ENCODE measurements around the gene ANKS3.

Gene ANKS3

DNA sequence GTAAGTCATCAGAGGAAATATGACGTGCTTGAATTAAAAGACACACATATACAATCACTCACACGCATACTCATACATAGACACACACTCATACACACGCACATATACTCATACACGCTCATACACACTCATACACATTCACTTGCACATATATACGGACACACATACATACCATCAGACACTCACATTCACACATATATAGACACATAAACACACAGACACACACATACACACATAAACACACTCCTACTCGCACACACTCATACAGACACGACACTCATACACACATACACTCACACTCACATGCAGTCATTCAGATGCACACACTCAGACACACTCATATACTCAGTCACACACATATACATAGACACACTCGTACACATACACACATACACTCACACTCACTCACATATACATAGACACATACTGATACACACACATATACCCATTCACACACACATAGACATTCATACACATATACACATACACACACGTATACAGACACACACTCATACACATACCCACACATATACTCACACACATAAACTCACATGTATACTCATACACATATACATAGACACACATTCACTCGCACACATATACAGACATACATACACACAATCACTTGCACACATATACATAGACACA lies 65.6 kb downstream of the ANKS3 start:
- TF ChIP-seq, protein P1, sequence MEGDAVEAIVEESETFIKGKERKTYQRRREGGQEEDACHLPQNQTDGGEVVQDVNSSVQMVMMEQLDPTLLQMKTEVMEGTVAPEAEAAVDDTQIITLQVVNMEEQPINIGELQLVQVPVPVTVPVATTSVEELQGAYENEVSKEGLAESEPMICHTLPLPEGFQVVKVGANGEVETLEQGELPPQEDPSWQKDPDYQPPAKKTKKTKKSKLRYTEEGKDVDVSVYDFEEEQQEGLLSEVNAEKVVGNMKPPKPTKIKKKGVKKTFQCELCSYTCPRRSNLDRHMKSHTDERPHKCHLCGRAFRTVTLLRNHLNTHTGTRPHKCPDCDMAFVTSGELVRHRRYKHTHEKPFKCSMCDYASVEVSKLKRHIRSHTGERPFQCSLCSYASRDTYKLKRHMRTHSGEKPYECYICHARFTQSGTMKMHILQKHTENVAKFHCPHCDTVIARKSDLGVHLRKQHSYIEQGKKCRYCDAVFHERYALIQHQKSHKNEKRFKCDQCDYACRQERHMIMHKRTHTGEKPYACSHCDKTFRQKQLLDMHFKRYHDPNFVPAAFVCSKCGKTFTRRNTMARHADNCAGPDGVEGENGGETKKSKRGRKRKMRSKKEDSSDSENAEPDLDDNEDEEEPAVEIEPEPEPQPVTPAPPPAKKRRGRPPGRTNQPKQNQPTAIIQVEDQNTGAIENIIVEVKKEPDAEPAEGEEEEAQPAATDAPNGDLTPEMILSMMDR (conservative IDR thresholded peaks at IDR 0.05; ENCODE audit: control insufficient read depth, insufficient read depth, low read depth, low read length), result no peak
- no peak for DNase-seq (ENCODE audit: low read depth)
- H3K4me3 ChIP-seq (ENCODE audit: control insufficient read depth, low read depth, low read length), result no peak overlapping the region

- TF ChIP-seq, protein P1 (conservative IDR thresholded peaks at IDR 0.05; ENCODE audit: control insufficient read depth, insufficient read depth, low read depth, low read length), result no peak
- no peak for DNase-seq (ENCODE audit: low read depth)
- no peak overlapping the region for H3K4me3 ChIP-seq (ENCODE audit: control insufficient read depth, low read depth, low read length)
Measured at GRCh38 chr16:4667203-4667963, 66.7 kb downstream of the ANKS3 start.

GRCh38 chr16:4666537-4667202 lies 67.4 kb downstream of the ANKS3 start:
- H3K4me3 ChIP-seq (ENCODE audit: control insufficient read depth, low read depth, low read length), result no peak overlapping the region
- TF ChIP-seq, protein P1 (conservative IDR thresholded peaks at IDR 0.05; ENCODE audit: control insufficient read depth, insufficient read depth, low read depth, low read length), result no peak
- no peak for DNase-seq (ENCODE audit: low read depth)

GRCh38 chr16:4664538-4665418 lies 69.3 kb downstream of the ANKS3 start:
- peak; percentile 77 for DNase-seq (ENCODE audit: low read depth)
- H3K4me3 ChIP-seq (ENCODE audit: control insufficient read depth, low read depth, low read length), result no peak overlapping the region
- TF ChIP-seq, protein P1 (conservative IDR thresholded peaks at IDR 0.05; ENCODE audit: control insufficient read depth, insufficient read depth, low read depth, low read length), result no peak

- TF ChIP-seq, protein P1 (conservative IDR thresholded peaks at IDR 0.05; ENCODE audit: control insufficient read depth, insufficient read depth, low read depth, low read length), result no peak
- peak; percentile 25 for DNase-seq (ENCODE audit: low read depth)
- H3K4me3 ChIP-seq (ENCODE audit: control insufficient read depth, low read depth, low read length), result no peak overlapping the region
Measured at GRCh38 chr16:4663777-4664465, 70.2 kb downstream of the ANKS3 start.

- H3K4me3 ChIP-seq (ENCODE audit: control insufficient read depth, low read depth, low read length), result no peak overlapping the region
- TF ChIP-seq, protein P1 (conservative IDR thresholded peaks at IDR 0.05; ENCODE audit: control insufficient read depth, insufficient read depth, low read depth, low read length), result no peak
- no peak for DNase-seq (ENCODE audit: low read depth)
Measured at GRCh38 chr16:4663465-4663776, 70.7 kb downstream of the ANKS3 start.
